GM12878 (cell line): ENCODE results near the gene OLFM1. TPM values are rescaled to one million over a fixed set of nuclear protein-coding genes. Genes with fewer than 3 reads are reported as not detected.

Experiments
- ATAC-seq: fragments of 200-7000 bp; cut with Tn5 transposase; 3 replicates; pipeline ENCODE4 v1.9.1; 2020; ENCODE audit warnings: mild to moderate bottlenecking, moderate library complexity
- BruUV-seq: library from RNA; stranded (reverse); fragments of 400-500 nt; replicated peaks from 2 replicates; lab custom pipeline; 2021; lab: Mats Ljungman, UMichigan
- CTCF ChIA-PET: fragments of 300-600 bp; sonication (Branson Sonifier 250); formaldehyde crosslinking; extraction: SDS; loops from one replicate; lab custom pipeline; 2021; ENCODE audit warnings: inconsistent platforms; lab: Yijun Ruan, JAX
- POLR2A ChIA-PET: fragments of 350-600 bp; formaldehyde crosslinking; extraction: SDS; loops from one replicate; lab custom pipeline; 2021; ENCODE audit warnings: inconsistent platforms; lab: Charles Lee
- RAD21 ChIA-PET: fragments of 300-600 bp; sonication (Branson Sonifier 250); formaldehyde crosslinking; loops from one replicate; lab custom pipeline; 2023; ENCODE audit warnings: antibody characterized with exemption; ENCODE audit not compliant: unreplicated experiment; lab: Charles Lee
- SMC1A ChIA-PET: fragments of 300-600 bp; sonication (Branson Sonifier 250); formaldehyde crosslinking; loops from one replicate; lab custom pipeline; 2023; ENCODE audit not compliant: unreplicated experiment, uncharacterized antibody; lab: Charles Lee
- DNase-seq: peaks from one replicate; pipeline ENCODE4 v3.0.0-alpha.2; 2011; ENCODE audit warnings: low read depth, low spot score
- FAIRE-seq: peaks from 3 replicates; lab custom pipeline; 2011; peaks lifted over from hg19 to GRCh38; lab: Jason Lieb, UNC
- H2AFZ ChIP-seq: 2 replicates; pipeline ENCODE4 v1.6.0; 2011; ENCODE audit warnings: low read depth, low read length, control low read depth; ENCODE audit not compliant: control insufficient read depth
- H3K27ac ChIP-seq: 2 replicates; pipeline ENCODE4 v1.5.1; 2011; ENCODE audit warnings: control low read depth; ENCODE audit not compliant: control insufficient read depth, insufficient read depth
- H3K27me3 ChIP-seq, 2 experiments: replicated peaks in 1 of 2; 2 replicates each; pipeline versions ENCODE4 v1.6.0 to v1.6.1; 2011; ENCODE audit warnings: low read length in 1 of 2; ENCODE audit not compliant: control insufficient read depth in 2 of 2, insufficient read depth in 2 of 2
- H3K36me3 ChIP-seq, 2 experiments: 2 replicates each; pipeline ENCODE4 v1.5.1; 2011; ENCODE audit warnings: low read length in 1 of 2; ENCODE audit not compliant: control insufficient read depth in 2 of 2, insufficient read depth in 2 of 2
- H3K4me1 ChIP-seq: 2 replicates; pipeline ENCODE4 v1.6.1; 2011; ENCODE audit warnings: mild to moderate bottlenecking, low read length, moderate library complexity, mixed read lengths; ENCODE audit not compliant: control insufficient read depth, insufficient read depth
- H3K4me2 ChIP-seq: 2 replicates; pipeline ENCODE4 v1.6.0; 2011; ENCODE audit warnings: control low read depth; ENCODE audit not compliant: control insufficient read depth, insufficient read depth
- H3K4me3 ChIP-seq: fragments of 200-600 bp; sonication (generic); 2 replicates; pipeline ENCODE4 v1.5.1; 2016
- H3K79me2 ChIP-seq: 2 replicates; pipeline ENCODE4 v1.6.0; 2011; ENCODE audit warnings: low read length; ENCODE audit not compliant: control insufficient read depth, insufficient read depth
- H3K9ac ChIP-seq: 2 replicates; pipeline ENCODE4 v1.8.0; 2011; ENCODE audit warnings: low read length, control low read depth, mixed read lengths; ENCODE audit not compliant: control insufficient read depth, insufficient read depth
- H3K9me3 ChIP-seq: replicated peaks from 3 replicates; pipeline ENCODE4 v1.5.1; 2011; ENCODE audit warnings: mild to moderate bottlenecking, low read length; ENCODE audit not compliant: control insufficient read depth, insufficient read depth
- H4K20me1 ChIP-seq: 2 replicates; pipeline ENCODE4 v1.6.0; 2011; ENCODE audit not compliant: control insufficient read depth, insufficient read depth
- DPF2 ChIP-seq: fragments of 450-650 bp; IDR thresholded peaks from 2 replicates; pipeline ENCODE4 v1.6.1; 2017; ENCODE audit warnings: mild to moderate bottlenecking
- EED ChIP-seq: sonication (generic); IDR thresholded peaks from 2 replicates; pipeline ENCODE4 v1.6.1; 2016; ENCODE audit warnings: antibody characterized with exemption, low read depth
- IRF3 ChIP-seq: fragments of 450-650 bp; IDR thresholded peaks from 2 replicates; pipeline ENCODE4 v1.6.1; 2014; ENCODE audit warnings: mild to moderate bottlenecking
- NBN ChIP-seq: fragments of 450-650 bp; IDR thresholded peaks from 2 replicates; pipeline ENCODE4 v1.6.1; 2016
- NR2C1 ChIP-seq: fragments of 450-650 bp; IDR thresholded peaks from 2 replicates; pipeline ENCODE4 v1.6.1; 2017; ENCODE audit warnings: antibody characterized with exemption, mild to moderate bottlenecking, moderate library complexity
- PAX8 ChIP-seq: fragments of 450-650 bp; IDR thresholded peaks from 2 replicates; pipeline ENCODE4 v1.6.1; 2017; ENCODE audit warnings: mild to moderate bottlenecking, moderate library complexity
- POLR2AphosphoS2 ChIP-seq: IDR thresholded peaks from 2 replicates; pipeline ENCODE4 v1.6.1; 2011; ENCODE audit warnings: low read depth, mild to moderate bottlenecking, low read length, improper control_type of control experiment, moderate library complexity
- RAD51 ChIP-seq: fragments of 450-650 bp; IDR thresholded peaks from 2 replicates; pipeline ENCODE4 v1.6.1; 2016; ENCODE audit warnings: moderate library complexity, mild to moderate bottlenecking, inconsistent platforms
- SPI1 ChIP-seq: IDR thresholded peaks from 2 replicates; pipeline ENCODE4 v1.6.1; 2011; ENCODE audit warnings: low read depth, mild to moderate bottlenecking, low read length, moderate library complexity, borderline replicate concordance; ENCODE audit not compliant: insufficient read depth
- SUPT20H ChIP-seq: IDR thresholded peaks from 2 replicates; pipeline ENCODE4 v1.6.1; 2011; ENCODE audit warnings: low read depth, mild to moderate bottlenecking, low read length, moderate library complexity, borderline replicate concordance; ENCODE audit not compliant: control insufficient read depth
- ZNF217 ChIP-seq: fragments of 450-650 bp; IDR thresholded peaks from 2 replicates; pipeline ENCODE4 v1.6.1; 2017; ENCODE audit warnings: antibody characterized with exemption, mild to moderate bottlenecking
- ZNF592 ChIP-seq: fragments of 450-650 bp; IDR thresholded peaks from 2 replicates; pipeline ENCODE4 v1.6.1; 2017; ENCODE audit warnings: mild to moderate bottlenecking, moderate library complexity
- ZNF687 ChIP-seq: fragments of 450-650 bp; IDR thresholded peaks from 2 replicates; pipeline ENCODE4 v1.6.1; 2017; ENCODE audit warnings: mild to moderate bottlenecking, moderate library complexity
- ZZZ3 ChIP-seq: IDR thresholded peaks from 2 replicates; pipeline ENCODE4 v1.6.1; 2011; ENCODE audit warnings: low read depth; ENCODE audit not compliant: control insufficient read depth, insufficient read length
- WGBS: methylation state at CpG from one replicate; pipeline ENCODE4 v1.1.6; 2016; ENCODE audit warnings: low lambda C conversion rate; ENCODE audit not compliant: insufficient replicate concordance, insufficient coverage; ENCODE audit errors: missing lambda C conversion rate; 5-methylcytosine and 5-hydroxymethylcytosine counted together
- in situ Hi-C: fragments of 300-500 bp; cut with MboI; formaldehyde crosslinking; loops from 9 replicates; pipeline ENCODE4 v1.14.3; 2018; ENCODE audit warnings: mixed read lengths
- intact Hi-C: fragments of 100-400 bp; cut with micrococcal nuclease; formaldehyde crosslinking; loops from one replicate; pipeline ENCODE4 v1.14.2; 2022; ENCODE audit not compliant: unreplicated experiment
- polyA plus RNA-seq, 11 experiments: library from polyadenylated mRNA; depleted of rRNA in 4 of 11; unstranded in 6 of 11; stranded (reverse) in 5 of 11; fragments of >200 nt; fragmentation: Nextera tagmentation in 4 of 11; fragmentation: Illumina TruSeq in 1 of 11; extraction: Ambion mirVana in 4 of 11; extraction: Trizol in 1 of 11; gene quantifications; 1 replicate in 1 of 11; 2 replicates in 10 of 11; pipeline versions ENCODE4 v1.2.1 to v1.2.3, GENCODE V29; 2011 to 2016; ENCODE audit warnings: inconsistent platforms in 2 of 11, missing spikeins in 2 of 11, low read depth in 1 of 11
- total RNA-seq, 4 experiments: library from RNA; depleted of rRNA in 3 of 4; stranded (reverse); fragments of >200 nt in 3 of 4; fragmentation: Illumina TruSeq in 1 of 4; extraction: Trizol in 1 of 4; gene quantifications; 2 replicates each; pipeline versions ENCODE4 v1.2.1 to v1.2.3, GENCODE V29; 2013 to 2021

Gene OLFM1
- total and polyA plus RNA-seq, 10 of the 15 experiments (the other 5 are each of a cell fraction or from before 2014, with no cell fraction given): not detected

GRCh38 chr9:135086597-135087488 is 625 bp upstream of the OLFM1 start:
- ATAC-seq (no peak), FAIRE-seq (no peak), DNase-seq (no peak)
- BruUV-seq: no TSS peak
- H3K27ac ChIP-seq: no peak overlapping the region
- in situ Hi-C loops: loop anchor here (5.0 kb wide), 2 partner anchors 260 to 325 kb away; no protein-coding TSS in a partner anchor
- SMC1A ChIA-PET: no interaction called here
- H3K4me2 ChIP-seq: no peak overlapping the region
- H3K36me3 ChIP-seq: no peaks in the 10 kb centered on the region
- RAD21 ChIA-PET: no interaction called here
- peaks cover 3 to 4% of the 10 kb centered on the region in 2 experiments for H3K27me3 ChIP-seq
- POLR2A ChIA-PET: no interaction called here
- H3K4me1 ChIP-seq: no peaks in the 10 kb centered on the region
- CTCF ChIA-PET: no interaction called here
- H3K79me2 ChIP-seq: no peaks in the 10 kb centered on the region
- no peaks in the 10 kb centered on the region; the same call in 1 of the 2 replicates for H4K20me1 ChIP-seq
- intact Hi-C loops: loop anchor here (5.0 kb wide), 1 partner anchor 325 kb away; no protein-coding TSS in a partner anchor
- no peak overlapping the region for H3K9ac ChIP-seq
- 55% methylated on average over 51 of the region's 61 CpGs for WGBS
- no peak overlapping the region for H3K4me3 ChIP-seq
- H2AFZ ChIP-seq: no peak overlapping the region
- H3K9me3 ChIP-seq: no peaks in the 10 kb centered on the region
- TF ChIP-seq RAD51: no peak
- no peak for TF ChIP-seq DPF2
- no peak for TF ChIP-seq ZNF217
- TF ChIP-seq ZNF687: no peak
- no peak for TF ChIP-seq SPI1
- TF ChIP-seq ZZZ3: no peak
- no peak for TF ChIP-seq IRF3
- TF ChIP-seq PAX8: no peak
- TF ChIP-seq NR2C1: no peak
- no peak for TF ChIP-seq EED
- TF ChIP-seq POLR2AphosphoS2: no peak
- TF ChIP-seq NBN: no peak
- TF ChIP-seq ZNF592: no peak
- no peak for TF ChIP-seq SUPT20H
